RWPE2 (cell line): Measurements from ENCODE around the gene HOXD3.

ENCODE experiments used
- ATAC-seq: fragments of 200-7000 bp; cut with Tn5 transposase; 3 replicates; pipeline ENCODE4 v1.9.1; 2021; ENCODE audit warnings: low read depth
- DNase-seq: peaks from one replicate; pipeline ENCODE4 v3.0.0-alpha.2; 2020; ENCODE audit warnings: low spot score
- H3K27ac ChIP-seq: fragments of 450-650 bp; 2 replicates; pipeline ENCODE4 v1.5.1; 2017; ENCODE audit warnings: mild to moderate bottlenecking; ENCODE audit not compliant: poor library complexity, severe bottlenecking
- H3K27me3 ChIP-seq: fragments of 250-450 bp; sonication (Bioruptor Pico); 2 replicates; pipeline ENCODE4 v1.5.1; 2021; ENCODE audit warnings: mild to moderate bottlenecking, moderate library complexity; ENCODE audit not compliant: insufficient read depth, poor library complexity, severe bottlenecking
- H3K36me3 ChIP-seq: fragments of 250-450 bp; sonication (Bioruptor Pico); 2 replicates; pipeline ENCODE4 v1.5.1; 2020; ENCODE audit warnings: low read depth, mild to moderate bottlenecking, moderate library complexity
- H3K4me1 ChIP-seq: fragments of 250-450 bp; sonication (Bioruptor Pico); 2 replicates; pipeline ENCODE4 v1.5.1; 2021; ENCODE audit warnings: mild to moderate bottlenecking, moderate library complexity; ENCODE audit not compliant: insufficient read depth, poor library complexity, severe bottlenecking
- H3K4me3 ChIP-seq: fragments of 250-450 bp; sonication (Bioruptor Pico); 2 replicates; pipeline ENCODE4 v1.5.1; 2021; ENCODE audit warnings: mild to moderate bottlenecking, moderate library complexity; ENCODE audit not compliant: severe bottlenecking
- H3K9me3 ChIP-seq: fragments of 250-450 bp; sonication (Bioruptor Pico); 2 replicates; pipeline ENCODE4 v1.5.1; 2021; ENCODE audit warnings: mild to moderate bottlenecking, moderate library complexity; ENCODE audit not compliant: severe bottlenecking
- TF ChIP-seq, protein P1 (sequence below): fragments of 450-650 bp; IDR thresholded peaks from one replicate; pipeline ENCODE4 v1.5.1; 2017; ENCODE audit warnings: mild to moderate bottlenecking, moderate library complexity; ENCODE audit not compliant: poor library complexity, severe bottlenecking

Gene HOXD3

DNA sequence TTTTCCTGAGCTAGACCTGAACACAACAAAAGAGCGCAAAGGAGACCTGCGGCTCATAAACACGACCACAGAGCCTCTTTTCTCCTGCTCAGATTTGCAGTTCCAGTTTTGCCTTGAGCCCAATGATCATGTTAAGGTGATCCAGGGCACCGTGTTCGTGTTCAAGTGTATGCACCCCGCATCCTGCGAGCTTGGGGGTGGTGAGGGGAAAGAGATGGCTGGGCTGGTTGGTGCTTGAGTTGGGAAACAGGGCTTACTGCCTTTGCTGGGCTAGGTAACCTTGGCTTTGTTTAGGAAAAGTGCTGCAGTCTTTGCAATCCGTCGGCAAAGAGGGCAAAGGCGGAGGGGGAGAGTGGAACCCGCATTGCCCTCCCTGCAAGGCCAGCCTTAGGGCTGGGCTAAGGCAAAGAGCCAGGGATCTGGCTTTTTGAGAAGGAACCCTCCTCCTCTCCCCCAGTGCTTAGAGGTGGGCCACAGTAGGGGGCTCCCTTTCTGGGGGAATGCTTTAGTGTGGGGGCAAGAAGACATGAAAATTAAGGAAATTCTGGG, 39.2 kb upstream of the HOXD3 start:
- Histone ChIP-seq H3K36me3 (peaks cover 34% of the 10 kb centered on the region), H3K27me3 (no peaks in the 10 kb centered on the region), H3K4me3 (no peak overlapping the region), H3K4me1 (peaks cover 6% of the 10 kb centered on the region), H3K9me3 (no peaks in the 10 kb centered on the region), H3K27ac (no peak overlapping the region)
- DNase-seq (no peak), ATAC-seq (no peak)
- TF ChIP-seq, protein P1, sequence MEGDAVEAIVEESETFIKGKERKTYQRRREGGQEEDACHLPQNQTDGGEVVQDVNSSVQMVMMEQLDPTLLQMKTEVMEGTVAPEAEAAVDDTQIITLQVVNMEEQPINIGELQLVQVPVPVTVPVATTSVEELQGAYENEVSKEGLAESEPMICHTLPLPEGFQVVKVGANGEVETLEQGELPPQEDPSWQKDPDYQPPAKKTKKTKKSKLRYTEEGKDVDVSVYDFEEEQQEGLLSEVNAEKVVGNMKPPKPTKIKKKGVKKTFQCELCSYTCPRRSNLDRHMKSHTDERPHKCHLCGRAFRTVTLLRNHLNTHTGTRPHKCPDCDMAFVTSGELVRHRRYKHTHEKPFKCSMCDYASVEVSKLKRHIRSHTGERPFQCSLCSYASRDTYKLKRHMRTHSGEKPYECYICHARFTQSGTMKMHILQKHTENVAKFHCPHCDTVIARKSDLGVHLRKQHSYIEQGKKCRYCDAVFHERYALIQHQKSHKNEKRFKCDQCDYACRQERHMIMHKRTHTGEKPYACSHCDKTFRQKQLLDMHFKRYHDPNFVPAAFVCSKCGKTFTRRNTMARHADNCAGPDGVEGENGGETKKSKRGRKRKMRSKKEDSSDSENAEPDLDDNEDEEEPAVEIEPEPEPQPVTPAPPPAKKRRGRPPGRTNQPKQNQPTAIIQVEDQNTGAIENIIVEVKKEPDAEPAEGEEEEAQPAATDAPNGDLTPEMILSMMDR, result no peak

DNA sequence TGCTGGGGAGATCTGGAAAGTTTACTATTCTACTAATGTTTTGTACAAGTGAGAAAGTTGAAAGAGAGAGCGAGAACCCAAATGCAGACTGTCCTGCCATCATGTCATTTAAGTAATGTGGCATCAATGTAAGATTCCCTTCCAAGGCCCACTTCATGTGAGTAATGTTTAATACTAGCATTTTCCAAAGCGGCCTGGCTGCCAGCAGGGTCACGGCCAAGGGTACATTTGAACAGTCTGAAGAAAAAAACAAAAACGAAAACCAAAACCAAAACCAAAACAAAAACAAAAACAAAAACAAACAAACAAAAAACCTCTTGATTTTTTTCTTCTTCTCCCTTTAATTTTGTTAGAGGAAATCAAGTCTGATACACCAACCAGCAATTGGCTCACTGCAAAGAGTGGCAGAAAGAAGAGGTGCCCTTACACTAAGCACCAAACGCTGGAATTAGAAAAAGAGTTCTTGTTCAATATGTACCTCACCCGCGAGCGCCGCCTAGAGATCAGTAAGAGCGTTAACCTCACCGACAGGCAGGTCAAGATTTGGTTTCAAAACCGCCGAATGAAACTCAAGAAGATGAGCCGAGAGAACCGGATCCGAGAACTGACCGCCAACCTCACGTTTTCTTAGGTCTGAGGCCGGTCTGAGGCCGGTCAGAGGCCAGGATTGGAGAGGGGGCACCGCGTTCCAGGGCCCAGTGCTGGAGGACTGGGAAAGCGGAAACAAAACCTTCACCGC, 38.3 kb upstream of the HOXD3 start:
- no peaks in the 10 kb centered on the region for H3K9me3 ChIP-seq
- TF ChIP-seq, protein P1, result peak; percentile 24
- peaks cover 6% of the 10 kb centered on the region for H3K4me1 ChIP-seq
- peaks cover 32% of the 10 kb centered on the region for H3K36me3 ChIP-seq
- no peak for ATAC-seq
- no peaks in the 10 kb centered on the region for H3K27me3 ChIP-seq
- H3K27ac ChIP-seq, result no peak overlapping the region
- H3K4me3 ChIP-seq, result no peak overlapping the region
- DNase-seq, result no peak

DNA sequence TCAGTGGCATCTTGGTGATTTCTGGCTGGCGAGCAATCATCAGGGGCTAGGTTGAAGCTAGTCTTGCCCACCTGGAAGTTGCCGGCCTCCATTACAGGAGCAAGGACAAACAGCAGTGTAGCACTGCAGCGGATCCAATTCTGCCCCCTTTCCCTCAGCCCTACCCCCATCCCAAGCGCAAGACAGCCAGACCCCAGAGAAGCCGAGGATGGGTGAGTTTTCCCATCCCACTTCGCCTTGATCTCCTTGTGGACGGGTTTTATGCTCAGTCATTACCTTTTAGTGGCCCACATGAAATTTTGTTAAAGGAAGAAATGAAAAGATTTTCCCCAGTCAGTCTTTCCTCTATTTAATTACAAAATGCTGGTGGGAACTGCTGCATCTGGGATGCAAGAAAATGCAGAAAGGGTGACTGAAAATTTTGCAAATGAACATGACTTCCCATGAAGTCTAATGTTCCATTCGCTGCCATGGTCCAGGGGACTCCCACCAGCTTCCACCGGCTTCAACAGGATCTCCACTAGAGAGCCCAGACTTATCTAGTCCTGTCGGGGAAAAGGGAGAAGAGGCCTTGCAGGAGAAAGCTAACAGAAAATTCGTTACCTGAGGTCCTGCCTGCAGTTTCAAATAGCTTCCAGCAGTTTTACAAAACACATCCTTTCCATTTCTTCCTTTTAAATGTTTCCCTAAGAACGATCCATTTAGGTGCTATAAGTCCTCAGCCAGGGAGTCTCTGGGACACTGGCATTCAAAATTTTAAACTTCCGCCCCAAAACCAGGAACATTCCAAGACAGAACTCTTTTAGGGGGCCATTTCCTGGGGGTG, 36.5 kb upstream of the HOXD3 start:
- H3K36me3 ChIP-seq, result peaks cover 34% of the 10 kb centered on the region
- H3K9me3 ChIP-seq, result no peaks in the 10 kb centered on the region
- no peak overlapping the region for H3K27ac ChIP-seq
- no peak overlapping the region for H3K4me3 ChIP-seq
- ATAC-seq (no peak), DNase-seq (no peak)
- H3K27me3 ChIP-seq, result no peaks in the 10 kb centered on the region
- TF ChIP-seq, protein P1, result no peak
- H3K4me1 ChIP-seq, result peaks cover 1% of the 10 kb centered on the region

DNA sequence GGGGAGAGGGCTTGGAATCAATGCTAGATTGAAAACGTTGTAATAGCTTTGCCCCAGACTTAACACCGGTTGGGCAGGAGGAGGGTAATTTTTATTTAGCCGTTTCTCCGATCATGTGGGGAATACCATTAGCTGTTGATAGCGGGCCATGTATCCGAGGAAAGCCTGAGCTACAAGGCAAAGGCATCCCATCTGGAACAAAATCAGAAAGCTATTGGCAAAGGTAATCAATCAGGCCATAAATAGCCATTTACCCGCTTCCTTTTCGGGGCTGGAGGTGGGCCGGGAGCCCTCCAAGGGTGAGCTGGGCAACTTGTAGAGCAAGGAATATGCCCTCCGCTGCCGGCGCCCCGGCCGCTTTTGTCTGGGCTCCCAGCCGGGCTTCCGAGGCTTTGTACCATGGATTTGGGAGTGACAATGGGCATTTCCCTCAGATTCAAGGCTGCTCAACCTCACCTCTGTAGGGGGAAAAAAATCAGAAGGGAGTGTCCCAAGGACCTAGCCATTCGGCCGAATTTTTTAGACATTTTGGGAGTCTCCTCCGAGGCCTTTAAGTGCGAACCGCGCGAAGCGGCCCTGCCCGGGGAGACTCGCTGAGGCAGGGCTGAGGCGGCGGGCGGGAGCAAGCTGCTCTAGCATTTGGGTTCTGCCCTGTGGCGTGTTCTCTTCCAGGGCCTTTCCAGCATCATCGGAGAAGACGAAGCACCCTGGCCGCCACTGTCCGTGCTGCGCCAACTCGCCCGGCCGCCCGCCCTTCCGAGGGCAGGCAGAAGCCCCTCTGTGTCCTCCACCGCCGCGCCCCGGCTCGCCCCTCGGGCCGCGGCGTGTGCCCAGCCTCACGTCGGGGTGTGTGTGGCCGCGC, 35.7 kb upstream of the HOXD3 start:
- Histone ChIP-seq H3K4me3 (no peak overlapping the region), H3K27ac (no peak overlapping the region), H3K9me3 (no peaks in the 10 kb centered on the region), H3K27me3 (no peaks in the 10 kb centered on the region), H3K36me3 (peaks cover 34% of the 10 kb centered on the region), H3K4me1 (no peaks in the 10 kb centered on the region)
- ATAC-seq (no peak), DNase-seq (no peak)
- TF ChIP-seq, protein P1, result no peak
